DND-41 (cell line): ENCODE data around the gene ERC2.

Experiments used
- EZH2 ChIP-seq: IDR thresholded peaks from 3 replicates; pipeline ENCODE4 v1.6.1; 2012; ENCODE audit warnings: borderline replicate concordance, low read depth, mild to moderate bottlenecking, moderate library complexity, low read length, inconsistent platforms; ENCODE audit not compliant: severe bottlenecking
- TF ChIP-seq, protein P1 (sequence below): IDR thresholded peaks from 2 replicates; pipeline ENCODE4 v1.5.1; 2012; ENCODE audit warnings: borderline replicate concordance, low read length, moderate library complexity, mild to moderate bottlenecking; ENCODE audit not compliant: poor library complexity, severe bottlenecking; ENCODE audit errors: extremely low read depth

DNA sequence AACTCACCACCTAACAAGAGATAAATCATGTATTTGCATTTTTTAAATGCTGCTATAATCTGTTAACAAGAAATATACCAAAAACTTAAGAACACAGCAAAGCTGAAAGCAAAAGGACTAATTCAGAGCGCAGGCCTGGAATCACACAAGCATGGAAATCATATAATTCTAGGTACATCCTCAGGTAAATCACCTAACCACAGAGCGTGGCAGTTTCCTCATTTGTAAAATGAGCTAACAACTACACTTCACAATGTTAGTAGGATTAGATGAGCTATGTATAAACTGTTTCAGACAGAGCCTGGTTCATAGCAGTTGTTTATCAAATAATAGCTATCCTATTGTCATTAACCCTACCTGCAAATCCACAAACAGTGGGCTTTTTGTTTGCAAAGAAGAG is 146.4 kb downstream of the ERC2 start:
- TF ChIP-seq, protein P1, sequence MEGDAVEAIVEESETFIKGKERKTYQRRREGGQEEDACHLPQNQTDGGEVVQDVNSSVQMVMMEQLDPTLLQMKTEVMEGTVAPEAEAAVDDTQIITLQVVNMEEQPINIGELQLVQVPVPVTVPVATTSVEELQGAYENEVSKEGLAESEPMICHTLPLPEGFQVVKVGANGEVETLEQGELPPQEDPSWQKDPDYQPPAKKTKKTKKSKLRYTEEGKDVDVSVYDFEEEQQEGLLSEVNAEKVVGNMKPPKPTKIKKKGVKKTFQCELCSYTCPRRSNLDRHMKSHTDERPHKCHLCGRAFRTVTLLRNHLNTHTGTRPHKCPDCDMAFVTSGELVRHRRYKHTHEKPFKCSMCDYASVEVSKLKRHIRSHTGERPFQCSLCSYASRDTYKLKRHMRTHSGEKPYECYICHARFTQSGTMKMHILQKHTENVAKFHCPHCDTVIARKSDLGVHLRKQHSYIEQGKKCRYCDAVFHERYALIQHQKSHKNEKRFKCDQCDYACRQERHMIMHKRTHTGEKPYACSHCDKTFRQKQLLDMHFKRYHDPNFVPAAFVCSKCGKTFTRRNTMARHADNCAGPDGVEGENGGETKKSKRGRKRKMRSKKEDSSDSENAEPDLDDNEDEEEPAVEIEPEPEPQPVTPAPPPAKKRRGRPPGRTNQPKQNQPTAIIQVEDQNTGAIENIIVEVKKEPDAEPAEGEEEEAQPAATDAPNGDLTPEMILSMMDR: no peak
- no peak for TF ChIP-seq EZH2
